Stimulated activated memory B cell treated with anti-CD40 and anti-IgM and Interleukin-4, amounts not matched to agents 10 μg/mL and 1 μg/mL and 100 μg/mL, for 72 hours (primary cell): ENCODE measurements around the gene CIDEB.
"Not testable (repeated sequence)": the region's sequence is repeated elsewhere in the genome, so short reads cannot be mapped to it uniquely, and the experiment has no call there.

Experiments used
- ATAC-seq: fragments of 150-1000 bp; cut with Tn5 transposase; 2 replicates; pipeline ENCODE4 v1.10.0; 2021
- H3K27ac Mint-ChIP-seq: one replicate; pipeline ENCODE4 v1.8.0; 2022; ENCODE audit warnings: mild to moderate bottlenecking, mixed read lengths
- H3K27me3 Mint-ChIP-seq: one replicate; pipeline ENCODE4 v1.8.0; 2022; ENCODE audit warnings: mixed read lengths
- H3K36me3 Mint-ChIP-seq: one replicate; pipeline ENCODE4 v1.8.0; 2022; ENCODE audit warnings: mixed read lengths
- H3K4me1 Mint-ChIP-seq: one replicate; pipeline ENCODE4 v1.8.0; 2022; ENCODE audit warnings: mixed read lengths
- H3K4me3 Mint-ChIP-seq: one replicate; pipeline ENCODE4 v1.8.0; 2022; ENCODE audit warnings: mild to moderate bottlenecking, moderate library complexity, mixed read lengths
- H3K9me3 Mint-ChIP-seq: one replicate; pipeline ENCODE4 v1.8.0; 2022; ENCODE audit warnings: mixed read lengths

The CIDEB gene

DNA sequence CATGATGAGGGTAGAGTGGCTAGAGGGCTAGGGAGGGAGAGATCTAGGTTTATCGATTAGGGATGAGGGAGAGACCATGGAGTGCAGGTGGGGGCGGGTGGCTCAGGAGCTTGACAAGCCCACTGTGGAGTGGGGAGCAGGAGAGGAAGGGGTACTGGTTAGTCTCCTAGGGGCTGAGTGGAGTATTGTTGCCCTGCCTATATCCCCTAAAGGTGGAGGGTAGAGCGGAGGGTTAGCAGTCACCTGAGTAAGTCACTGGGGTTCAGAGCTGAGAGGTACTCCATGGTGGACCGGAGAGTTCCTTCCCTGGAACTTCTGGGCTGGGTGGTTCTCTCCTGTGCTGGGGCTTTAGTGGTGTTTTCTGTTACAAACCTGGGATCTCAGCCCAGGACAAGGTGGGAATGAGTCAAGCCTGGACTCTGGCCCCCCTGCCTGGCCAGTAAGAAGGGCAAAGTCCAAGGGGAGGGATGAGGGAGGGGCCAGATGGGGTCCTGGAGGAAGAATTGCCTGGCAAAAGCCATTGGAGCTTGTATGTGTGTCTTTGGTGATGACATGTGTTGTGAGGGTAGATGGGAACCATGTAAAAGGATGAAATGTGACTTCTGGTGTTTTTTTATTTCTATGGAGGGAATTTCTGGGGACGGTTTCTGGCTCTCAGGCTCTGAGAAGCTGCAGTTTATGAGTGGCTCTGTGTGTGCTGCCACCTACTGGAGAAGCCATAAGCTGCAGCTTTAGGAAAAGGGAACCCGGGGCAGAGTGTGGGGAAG, at the start of gene CIDEB:
Gene CIDEB, minus strand, starts transcription at position 403 of the 767 bp plus-strand sequence. Its CDS starts 119 bp downstream, at position 284.
- Mint-ChIP-seq H3K9me3 (no peaks in the 10 kb centered on the region), H3K27me3 (no peaks in the 10 kb centered on the region), H3K4me1 (peaks cover 43% of the 10 kb centered on the region), H3K4me3 (no peak within 1 kb of the TSS), H3K27ac (no peak within 1 kb of the TSS), H3K36me3 (peaks cover 47% of the 10 kb centered on the region)
- ATAC-seq, result no peak

GRCh38 chr14:24356208-24356607, 48.4 kb upstream of the CIDEB start:
- Mint-ChIP-seq H3K4me3 (no peak overlapping the region), H3K36me3 (no peaks in the 10 kb centered on the region), H3K9me3 (no peaks in the 10 kb centered on the region), H3K27ac (no peak overlapping the region), H3K4me1 (peaks cover 5% of the 10 kb centered on the region), H3K27me3 (peaks cover 45% of the 10 kb centered on the region)
- ATAC-seq, result no peak

GRCh38 chr14:24355009-24355408, 47.2 kb upstream of the CIDEB start:
- Mint-ChIP-seq H3K4me1 (peaks cover 5% of the 10 kb centered on the region), H3K9me3 (no peaks in the 10 kb centered on the region), H3K27ac (no peak overlapping the region), H3K27me3 (peaks cover 57% of the 10 kb centered on the region), H3K4me3 (no peak overlapping the region), H3K36me3 (no peaks in the 10 kb centered on the region)
- ATAC-seq, result no peak

DNA sequence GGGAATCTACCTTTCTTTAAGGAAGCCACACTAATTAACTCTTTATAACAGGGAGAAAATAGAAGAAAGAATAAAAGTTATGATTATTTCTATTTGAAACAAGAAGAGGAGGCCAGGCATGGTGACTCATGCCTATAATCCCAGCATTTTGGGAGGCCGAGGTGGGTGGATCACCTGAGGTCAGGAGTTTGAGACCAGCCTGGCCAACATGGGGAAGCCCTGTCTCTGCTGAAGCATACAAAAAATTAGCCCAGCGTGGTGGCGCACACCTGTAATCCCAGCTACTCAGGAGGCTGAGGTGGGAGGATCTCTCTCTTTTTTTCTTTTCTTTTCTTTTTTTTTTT, 46.7 kb upstream of the CIDEB start:
- H3K9me3 Mint-ChIP-seq, H3K27ac Mint-ChIP-seq, H3K36me3 Mint-ChIP-seq, H3K4me1 Mint-ChIP-seq, ATAC-seq, H3K4me3 Mint-ChIP-seq: not testable (repeated sequence)
- H3K27me3 Mint-ChIP-seq, result peaks cover 62% of the 10 kb centered on the region

GRCh38 chr14:24353559-24354481, 46.0 kb upstream of the CIDEB start:
- no peak overlapping the region for H3K27ac Mint-ChIP-seq
- H3K4me1 Mint-ChIP-seq, result peaks cover 5% of the 10 kb centered on the region
- H3K36me3 Mint-ChIP-seq, result no peaks in the 10 kb centered on the region
- H3K4me3 Mint-ChIP-seq, result no peak overlapping the region
- no peak for ATAC-seq
- H3K27me3 Mint-ChIP-seq, result peaks cover 68% of the 10 kb centered on the region
- H3K9me3 Mint-ChIP-seq, result no peaks in the 10 kb centered on the region

DNA sequence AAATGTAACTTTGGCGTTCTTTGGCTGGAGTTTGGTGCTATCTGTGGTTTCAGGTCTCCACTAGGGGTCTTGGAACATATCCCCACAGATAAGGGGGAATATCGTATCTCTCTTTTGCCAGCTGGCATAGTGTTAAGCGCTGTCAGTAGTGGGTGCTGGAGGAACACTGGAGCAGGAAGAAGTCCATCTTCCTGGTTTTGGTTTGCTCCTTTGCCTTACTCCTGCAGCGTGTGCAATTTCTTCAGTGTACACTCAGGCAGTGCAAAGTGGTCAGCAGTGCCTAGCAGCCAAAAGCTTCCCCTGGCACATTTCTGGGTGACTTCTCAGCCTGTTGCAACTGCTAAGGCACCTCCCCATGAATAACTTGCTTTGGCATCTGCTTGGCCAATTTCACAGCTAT, 43.7 kb upstream of the CIDEB start:
- ATAC-seq, result no peak
- H3K27me3 Mint-ChIP-seq, result peaks cover 63% of the 10 kb centered on the region
- H3K4me1 Mint-ChIP-seq, result peaks cover 5% of the 10 kb centered on the region
- H3K9me3 Mint-ChIP-seq, result no peaks in the 10 kb centered on the region
- no peaks in the 10 kb centered on the region for H3K36me3 Mint-ChIP-seq
- no peak overlapping the region for H3K27ac Mint-ChIP-seq
- H3K4me3 Mint-ChIP-seq, result no peak overlapping the region

- H3K9me3 Mint-ChIP-seq, result no peaks in the 10 kb centered on the region
- H3K27ac Mint-ChIP-seq, result no peak overlapping the region
- H3K27me3 Mint-ChIP-seq, result peaks cover 80% of the 10 kb centered on the region
- no peak overlapping the region for H3K4me3 Mint-ChIP-seq
- peaks cover 5% of the 10 kb centered on the region for H3K4me1 Mint-ChIP-seq
- ATAC-seq, result no peak
- no peaks in the 10 kb centered on the region for H3K36me3 Mint-ChIP-seq
Measured at GRCh38 chr14:24349742-24350141, 42.0 kb upstream of the CIDEB start.

DNA sequence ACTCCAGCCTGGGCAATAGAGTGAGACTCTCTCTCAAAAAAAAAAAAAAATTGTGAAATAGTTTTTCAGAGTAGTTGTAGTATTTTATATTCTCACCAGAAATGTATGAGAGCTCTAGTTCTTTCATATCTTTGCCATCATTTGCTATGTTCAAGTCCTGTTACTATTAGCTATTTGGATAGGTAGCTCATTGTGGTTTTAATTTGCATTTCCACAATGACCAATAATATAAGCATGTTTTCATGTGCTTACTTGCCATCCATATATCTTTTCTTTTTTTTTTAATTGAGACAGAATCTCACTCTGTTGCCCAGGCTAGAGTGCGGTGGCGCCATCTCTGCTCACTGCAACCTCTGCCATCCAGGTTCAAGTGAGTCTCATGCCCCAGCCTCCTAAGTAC, 40.4 kb upstream of the CIDEB start:
- Mint-ChIP-seq H3K4me1 (no peaks in the 10 kb centered on the region), H3K27me3 (peaks cover 67% of the 10 kb centered on the region), H3K4me3 (no peak overlapping the region), H3K36me3 (no peaks in the 10 kb centered on the region), H3K27ac (no peak overlapping the region), H3K9me3 (no peaks in the 10 kb centered on the region)
- ATAC-seq, result no peak

GRCh38 chr14:24347134-24347533, 39.4 kb upstream of the CIDEB start:
- H3K27me3 Mint-ChIP-seq, result peaks cover 57% of the 10 kb centered on the region
- no peak for ATAC-seq
- H3K4me1 Mint-ChIP-seq, result no peaks in the 10 kb centered on the region
- H3K9me3 Mint-ChIP-seq, result no peaks in the 10 kb centered on the region
- no peaks in the 10 kb centered on the region for H3K36me3 Mint-ChIP-seq
- H3K4me3 Mint-ChIP-seq, result no peak overlapping the region
- H3K27ac Mint-ChIP-seq, result no peak overlapping the region

DNA sequence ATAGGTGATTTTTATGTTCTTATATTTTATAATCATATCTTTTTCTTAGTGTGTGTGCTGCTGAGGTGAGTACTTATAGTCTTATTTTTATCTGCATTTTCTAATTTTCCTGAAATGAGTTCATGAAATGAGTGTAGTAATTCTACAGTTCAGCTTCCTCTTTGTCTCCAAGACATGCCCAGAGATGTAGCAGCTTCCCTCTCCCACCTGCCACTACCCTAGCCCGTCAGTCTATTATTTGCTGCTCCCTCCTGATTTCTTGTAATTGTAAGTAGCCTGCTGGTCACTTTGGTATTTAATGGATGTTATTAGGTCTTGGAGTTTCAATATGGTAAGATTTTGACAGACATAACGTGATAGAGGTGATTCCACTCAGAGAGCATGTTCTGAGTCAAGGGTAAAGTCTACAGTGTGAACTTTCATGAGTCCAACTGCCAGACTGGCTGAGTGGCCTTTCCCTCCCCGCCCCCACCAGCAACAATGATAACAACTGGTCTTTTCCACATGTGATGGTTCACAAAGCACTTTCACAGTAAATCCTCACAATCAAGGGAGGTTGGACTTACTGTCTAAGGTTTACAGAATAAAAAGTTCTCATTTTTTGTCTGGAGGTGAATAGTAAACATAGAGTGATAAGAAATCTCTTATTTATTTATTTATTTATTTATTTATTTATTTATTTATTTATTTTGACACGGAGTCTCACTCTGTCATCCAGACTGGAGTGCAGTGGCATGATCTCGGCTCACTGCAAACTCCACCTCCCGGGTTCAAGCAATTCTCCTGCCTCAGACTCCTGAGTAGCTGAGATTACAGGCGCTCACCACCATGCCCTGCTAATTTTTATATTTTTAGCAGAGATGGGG, 36.3 kb upstream of the CIDEB start:
- Mint-ChIP-seq H3K9me3 (no peaks in the 10 kb centered on the region), H3K27me3 (peaks cover 29% of the 10 kb centered on the region)

GRCh38 chr14:24342889-24343288, 35.1 kb upstream of the CIDEB start:
- Mint-ChIP-seq H3K27ac (no peak overlapping the region), H3K4me3 (no peak overlapping the region), H3K9me3 (no peaks in the 10 kb centered on the region), H3K36me3 (peaks cover 5% of the 10 kb centered on the region), H3K27me3 (peaks cover 27% of the 10 kb centered on the region), H3K4me1 (peaks cover 25% of the 10 kb centered on the region)
- ATAC-seq, result no peak

More for the DNA sequence above, 36.3 kb upstream of the CIDEB start:
- H3K36me3 Mint-ChIP-seq, result no peaks in the 10 kb centered on the region
- no peak for ATAC-seq
- no peak overlapping the region for H3K4me3 Mint-ChIP-seq
- H3K27ac Mint-ChIP-seq, result no peak overlapping the region
- H3K4me1 Mint-ChIP-seq, result peaks cover 14% of the 10 kb centered on the region

GRCh38 chr14:24340606-24341005, 32.8 kb upstream of the CIDEB start:
- H3K36me3 Mint-ChIP-seq, result peaks cover 26% of the 10 kb centered on the region
- H3K27ac Mint-ChIP-seq, result no peak overlapping the region
- H3K9me3 Mint-ChIP-seq, result no peaks in the 10 kb centered on the region
- ATAC-seq, result no peak
- H3K4me3 Mint-ChIP-seq, result no peak overlapping the region
- peaks cover 28% of the 10 kb centered on the region for H3K4me1 Mint-ChIP-seq
- peaks cover 10% of the 10 kb centered on the region for H3K27me3 Mint-ChIP-seq

DNA sequence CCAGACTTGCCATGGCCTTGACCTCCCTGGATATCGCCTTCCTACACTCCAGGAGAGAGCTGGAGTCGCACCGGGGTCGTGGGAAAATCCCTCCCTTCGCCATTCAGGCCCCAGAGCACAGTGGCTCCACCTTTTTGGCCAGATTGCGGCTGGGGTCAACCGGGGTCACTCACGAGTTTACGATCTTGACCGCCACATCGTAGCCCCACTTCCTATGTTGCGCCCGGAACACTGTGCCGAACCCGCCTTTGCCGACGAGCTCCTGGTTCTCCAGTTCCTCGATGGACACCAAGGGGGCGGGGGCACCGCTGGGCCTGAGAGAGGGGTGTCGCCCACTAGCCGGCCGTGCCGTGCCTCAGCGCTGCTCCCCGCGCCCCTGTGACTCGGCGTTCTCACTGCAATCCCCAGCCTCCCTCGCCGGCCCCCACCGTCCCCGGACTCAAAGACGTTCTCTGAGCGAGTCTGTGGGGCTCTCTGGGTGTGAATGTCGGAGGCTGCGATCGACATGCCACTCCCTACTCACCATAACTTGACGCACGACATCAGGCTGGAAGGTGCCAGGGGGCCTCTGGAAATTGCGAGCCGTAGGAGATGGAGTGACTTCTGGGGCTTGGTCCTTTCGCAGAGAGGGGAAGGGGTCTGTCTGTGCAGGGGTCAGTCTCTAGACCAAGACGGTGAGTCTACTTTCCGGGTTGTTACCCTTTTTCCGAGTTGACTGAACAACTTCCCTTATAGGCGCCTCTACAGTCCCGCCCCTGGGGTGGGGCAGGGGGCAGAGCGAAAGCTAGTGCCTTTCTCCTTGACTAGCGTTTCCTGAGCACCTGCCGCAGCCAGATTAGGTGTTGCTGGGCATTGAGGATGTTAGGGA, 31.7 kb upstream of the CIDEB start, which contains the start of gene RIPK3:
Gene RIPK3, minus strand, starts transcription at position 708 of the 868 bp plus-strand sequence. Its CDS starts 165 bp downstream, at position 543.
- peak; percentile 94 for ATAC-seq
- peaks cover 10% of the 10 kb centered on the region for H3K27me3 Mint-ChIP-seq
- H3K9me3 Mint-ChIP-seq, result no peaks in the 10 kb centered on the region
- H3K4me3 Mint-ChIP-seq, result peak within 1 kb of the TSS; percentile 86
- peak within 1 kb of the TSS; percentile 92 for H3K27ac Mint-ChIP-seq
- peaks cover 32% of the 10 kb centered on the region for H3K36me3 Mint-ChIP-seq
- H3K4me1 Mint-ChIP-seq, result peaks cover 37% of the 10 kb centered on the region

DNA sequence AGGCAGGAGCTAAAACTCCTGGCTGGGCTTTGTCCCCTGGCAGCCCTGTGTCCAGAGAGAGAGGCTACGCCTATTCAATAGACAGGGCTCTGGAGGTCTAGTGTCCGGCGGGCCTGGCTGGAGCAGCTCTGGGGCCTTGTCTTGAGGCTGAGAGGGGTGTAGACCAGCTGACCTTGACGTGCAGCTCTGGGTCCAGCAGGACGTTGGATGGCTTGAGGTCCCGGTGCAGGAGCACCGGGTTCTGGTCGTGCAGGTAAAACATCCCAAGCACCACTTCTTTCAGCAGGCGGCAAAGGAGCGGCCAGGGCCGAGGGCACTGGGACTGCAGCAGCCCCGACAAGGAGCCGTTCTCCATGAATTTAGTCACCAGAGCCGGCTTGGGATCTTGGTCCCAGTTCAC, 31.1 kb upstream of the CIDEB start:
- Mint-ChIP-seq H3K27ac (peak overlapping the region; percentile 92), H3K36me3 (peaks cover 32% of the 10 kb centered on the region), H3K4me3 (peak overlapping the region; percentile 86), H3K27me3 (peaks cover 17% of the 10 kb centered on the region), H3K4me1 (peaks cover 44% of the 10 kb centered on the region), H3K9me3 (no peaks in the 10 kb centered on the region)
- ATAC-seq, result no peak
